Loucy (cell line): Measurements from ENCODE around the gene FZD8.

Source experiments
- CTCF ChIP-seq: fragments of 200-600 bp; sonication (generic); conservative IDR thresholded peaks from 2 replicates; pipeline ENCODE4 v1.5.1; 2014; ENCODE audit warnings: mild to moderate bottlenecking, antibody characterized with exemption, low read length
- EZH2phosphoT487 ChIP-seq: fragments of 200-600 bp; IDR thresholded peaks from 2 replicates; pipeline ENCODE4 v1.6.1; 2018; ENCODE audit warnings: antibody characterized with exemption, mild to moderate bottlenecking, moderate library complexity, borderline replicate concordance

GRCh38 chr10:35657621-35658020, 15.5 kb upstream of the FZD8 start:
- TF ChIP-seq CTCF = no peak
- no peak for TF ChIP-seq EZH2phosphoT487
